Prostate gland (tissue), 2 donors: Measurements from ENCODE around the gene LITAFD. TPM values are rescaled to one million over a fixed set of nuclear protein-coding genes. Genes with fewer than 3 reads are reported as not detected.
"Not testable (repeated sequence)": the region's sequence is repeated elsewhere in the genome, so short reads cannot be mapped to it uniquely, and the experiment has no call there.

Source experiments
- DNase-seq: peaks from one replicate; pipeline ENCODE4 v3.0.0-alpha.2; 2019; ENCODE audit warnings: low spot score
- H3K27ac ChIP-seq, 2 donors: fragments of 200-600 bp; sonication (generic); 2 replicates each; pipeline ENCODE4 v1.5.1; 2017 to 2019
- H3K27me3 ChIP-seq: fragments of 200-600 bp; sonication (generic); replicated peaks from 2 replicates; pipeline ENCODE4 v1.5.1; 2019; ENCODE audit not compliant: insufficient read depth
- H3K36me3 ChIP-seq, 2 donors: fragments of 200-600 bp; sonication (generic); 1 replicate in 1 of 2; 2 replicates in 1 of 2; pipeline versions ENCODE4 v1.5.1 to v1.8.1; 2017 to 2019
- H3K4me1 ChIP-seq: fragments of 200-600 bp; sonication (generic); replicated peaks from 2 replicates; pipeline ENCODE4 v1.5.1; 2019
- H3K4me3 ChIP-seq, 2 donors: fragments of 200-600 bp; sonication (generic); 2 replicates each; pipeline ENCODE4 v1.5.1; 2017 to 2019
- H3K9me3 ChIP-seq: fragments of 200-600 bp; sonication (generic); 2 replicates; pipeline ENCODE4 v1.5.1; 2017
- POLR2A ChIP-seq: fragments of 450-650 bp; IDR thresholded peaks from one replicate; pipeline ENCODE4 v1.6.1; 2016; ENCODE audit warnings: antibody characterized with exemption, mild to moderate bottlenecking
- POLR2AphosphoS5 ChIP-seq: sonication (generic); formaldehyde crosslinking; IDR thresholded peaks from one replicate; pipeline ENCODE4 v1.6.1; 2017; ENCODE audit warnings: antibody characterized with exemption
- WGBS: methylation state at CpG from one replicate; pipeline ENCODE4 v1.1.5; 2018; 5-methylcytosine and 5-hydroxymethylcytosine counted together
- intact Hi-C: fragments of 100-400 bp; cut with DNase I; formaldehyde crosslinking; loops from one replicate; pipeline ENCODE4 v1.14.2; 2022
- total RNA-seq, 2 donors: library from RNA; depleted of rRNA; stranded (reverse); fragments of >200 nt; gene quantifications; one replicate each; pipeline ENCODE4 v1.1.0, GENCODE V29; 2016
- TF ChIP-seq, protein P1 (sequence below), 4 experiments: fragments of 200-600 bp in 2 of 4; fragments of 450-650 bp in 2 of 4; sonication (generic) in 2 of 4; IDR thresholded peaks; 1 replicate in 3 of 4; 2 replicates in 1 of 4; pipeline ENCODE4 v1.5.1; 2016 to 2019; ENCODE audit warnings: antibody characterized with exemption in 4 of 4, mild to moderate bottlenecking in 2 of 4, moderate library complexity in 2 of 4

Gene LITAFD
- total RNA-seq, 2 donors from 2014 or later = 2.3 TPM; not detected in 1

DNA sequence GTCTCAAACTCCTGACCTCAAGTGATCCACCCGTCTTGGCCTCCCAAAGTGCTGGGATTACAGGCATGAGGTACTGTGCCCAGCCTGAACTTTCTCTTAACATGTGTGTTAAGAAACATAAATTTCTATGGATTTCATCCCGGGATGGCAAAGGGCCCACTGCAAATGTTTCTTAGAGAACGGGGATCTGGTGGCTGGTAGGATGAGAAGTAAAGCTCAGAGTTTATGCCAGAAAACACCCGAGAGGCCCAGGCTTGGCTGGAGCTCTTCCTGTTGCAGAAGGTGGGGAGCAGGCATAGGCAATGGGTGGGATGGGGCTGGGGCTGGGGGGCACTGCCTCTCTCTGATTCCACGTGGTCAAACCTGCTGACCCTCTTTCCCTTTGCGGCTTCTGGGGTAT, 7.8 kb upstream of the LITAFD start:
- Histone ChIP-seq H3K36me3 (no peaks in the 10 kb centered on the region), H3K4me3 (no peak overlapping the region), H3K4me1 (no peaks in the 10 kb centered on the region), H3K9me3 (no peaks in the 10 kb centered on the region), H3K27me3 (no peaks in the 10 kb centered on the region), H3K27ac (no peak overlapping the region)
- intact Hi-C loops = no loop called here
- TF ChIP-seq, protein P1, sequence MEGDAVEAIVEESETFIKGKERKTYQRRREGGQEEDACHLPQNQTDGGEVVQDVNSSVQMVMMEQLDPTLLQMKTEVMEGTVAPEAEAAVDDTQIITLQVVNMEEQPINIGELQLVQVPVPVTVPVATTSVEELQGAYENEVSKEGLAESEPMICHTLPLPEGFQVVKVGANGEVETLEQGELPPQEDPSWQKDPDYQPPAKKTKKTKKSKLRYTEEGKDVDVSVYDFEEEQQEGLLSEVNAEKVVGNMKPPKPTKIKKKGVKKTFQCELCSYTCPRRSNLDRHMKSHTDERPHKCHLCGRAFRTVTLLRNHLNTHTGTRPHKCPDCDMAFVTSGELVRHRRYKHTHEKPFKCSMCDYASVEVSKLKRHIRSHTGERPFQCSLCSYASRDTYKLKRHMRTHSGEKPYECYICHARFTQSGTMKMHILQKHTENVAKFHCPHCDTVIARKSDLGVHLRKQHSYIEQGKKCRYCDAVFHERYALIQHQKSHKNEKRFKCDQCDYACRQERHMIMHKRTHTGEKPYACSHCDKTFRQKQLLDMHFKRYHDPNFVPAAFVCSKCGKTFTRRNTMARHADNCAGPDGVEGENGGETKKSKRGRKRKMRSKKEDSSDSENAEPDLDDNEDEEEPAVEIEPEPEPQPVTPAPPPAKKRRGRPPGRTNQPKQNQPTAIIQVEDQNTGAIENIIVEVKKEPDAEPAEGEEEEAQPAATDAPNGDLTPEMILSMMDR (IDR thresholded peaks at IDR 0.05) = no peak
- TF ChIP-seq POLR2AphosphoS5 = no peak
- no peak for TF ChIP-seq POLR2A
- DNase-seq = no peak
- WGBS = 37% methylated on average over 6 of the region's 6 CpGs

- 71% methylated on average over 7 of the region's 7 CpGs for WGBS
- H3K27ac ChIP-seq, intact Hi-C loops: not testable (repeated sequence)
Measured at GRCh38 chr16:8875317-8875716, 6.8 kb upstream of the LITAFD start.

DNA sequence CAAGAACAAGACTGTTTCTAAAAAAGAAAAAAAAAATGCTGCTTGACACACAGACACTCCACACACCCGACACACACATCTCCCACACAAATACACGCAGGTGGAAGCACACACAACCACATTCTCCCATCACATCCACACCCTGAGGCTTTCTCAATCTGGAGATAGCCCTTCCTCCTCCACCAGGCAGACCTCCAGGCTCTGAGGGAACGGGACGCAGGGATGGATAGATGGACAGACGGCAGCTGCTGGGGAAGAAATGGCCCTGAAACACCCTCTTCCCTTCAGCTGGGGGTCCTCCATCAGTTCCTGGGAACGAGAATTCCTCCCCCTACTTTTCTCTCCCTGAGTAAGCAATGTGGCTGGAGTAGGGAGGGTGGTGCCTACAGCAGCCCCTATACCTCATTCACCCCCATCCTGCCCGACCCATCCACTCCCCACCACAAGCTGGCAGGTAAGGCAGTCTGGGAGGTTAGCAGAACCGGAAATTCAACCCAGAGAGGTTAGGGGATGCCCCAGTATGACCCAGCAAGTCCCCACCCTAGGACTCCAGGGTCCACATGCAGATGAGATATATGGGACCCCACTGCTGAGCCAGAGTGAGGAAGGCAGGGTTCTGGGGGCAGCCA, 4.1 kb upstream of the LITAFD start:
- H3K9me3 ChIP-seq = no peaks in the 10 kb centered on the region
- TF ChIP-seq POLR2AphosphoS5 (no peak), POLR2A (no peak)
- TF ChIP-seq, protein P1 (IDR thresholded peaks at IDR 0.05) = no peak
- H3K27ac ChIP-seq = no peak overlapping the region
- intact Hi-C loops = no loop called here
- DNase-seq = no peak
- no peak overlapping the region for H3K4me3 ChIP-seq
- H3K36me3 ChIP-seq = no peaks in the 10 kb centered on the region
- 57% methylated on average over 8 of the region's 8 CpGs for WGBS
- H3K4me1 ChIP-seq = no peaks in the 10 kb centered on the region
- H3K27me3 ChIP-seq = no peaks in the 10 kb centered on the region

More at GRCh38 chr16:8875317-8875716, 6.8 kb upstream of the LITAFD start:
- not testable (repeated sequence) for H3K36me3 ChIP-seq, H3K4me1 ChIP-seq, H3K4me3 ChIP-seq, H3K9me3 ChIP-seq, DNase-seq, H3K27me3 ChIP-seq

GRCh38 chr16:8878523-8878911, 3.6 kb upstream of the LITAFD start:
- Histone ChIP-seq H3K9me3 (no peaks in the 10 kb centered on the region), H3K27me3 (no peaks in the 10 kb centered on the region), H3K4me3 (no peak overlapping the region), H3K4me1 (no peaks in the 10 kb centered on the region), H3K27ac (no peak overlapping the region), H3K36me3 (no peaks in the 10 kb centered on the region)
- WGBS = 53% methylated on average over 6 of the region's 6 CpGs
- intact Hi-C loops = no loop called here
- DNase-seq = no peak
- peak; percentile 21 for TF ChIP-seq POLR2AphosphoS5
- TF ChIP-seq, protein P1 (IDR thresholded peaks at IDR 0.05) = no peak
- no peak for TF ChIP-seq POLR2A

DNA sequence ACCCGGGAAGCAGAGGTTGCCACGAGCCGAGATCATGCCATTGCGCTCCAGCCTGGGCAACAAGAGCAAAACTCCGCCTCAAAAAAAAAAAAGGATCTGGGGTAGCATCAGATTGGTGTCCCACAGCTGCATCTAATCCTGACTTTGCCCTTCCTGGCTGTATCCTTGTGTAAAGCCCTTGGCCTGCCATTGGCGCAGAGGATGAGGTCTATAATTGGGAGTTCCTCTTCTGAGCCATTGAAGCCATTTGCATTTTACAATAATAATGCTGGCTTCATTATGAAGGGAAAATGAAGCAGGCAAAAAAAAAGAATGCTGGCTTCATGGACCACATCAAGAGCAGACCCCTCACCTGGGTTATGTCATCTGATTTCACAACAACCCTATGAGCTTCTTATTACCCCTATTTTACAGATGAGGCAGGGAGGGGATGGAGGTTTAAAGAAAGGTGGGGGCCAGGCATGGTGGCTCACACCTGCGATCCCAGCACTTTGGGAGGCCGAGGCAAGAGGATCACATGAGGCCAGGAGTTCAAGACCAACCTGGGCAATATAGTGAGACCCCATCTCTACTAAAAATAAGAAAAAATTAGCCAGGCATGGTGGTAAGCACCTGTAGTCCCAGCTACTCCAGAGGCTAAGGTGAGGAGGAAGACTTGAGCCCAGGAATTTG, 1.2 kb upstream of the LITAFD start:
- Histone ChIP-seq H3K9me3 (no peaks in the 10 kb centered on the region), H3K4me1 (no peaks in the 10 kb centered on the region), H3K27ac (no peak overlapping the region), H3K4me3 (no peak overlapping the region), H3K36me3 (no peaks in the 10 kb centered on the region), H3K27me3 (no peaks in the 10 kb centered on the region)
- WGBS = 95% methylated on average over 8 of the region's 8 CpGs
- DNase-seq = no peak
- TF ChIP-seq POLR2AphosphoS5 = no peak
- TF ChIP-seq POLR2A = no peak
- TF ChIP-seq, protein P1 (IDR thresholded peaks at IDR 0.05) = no peak
- intact Hi-C loops = loop anchor here (2.0 kb wide), 2 partner anchors 220 to 314 kb away; no protein-coding TSS in a partner anchor
